A375 (cell line): ENCODE results near the gene UGT3A1. TPM values are rescaled to one million over a fixed set of nuclear protein-coding genes. Genes with fewer than 3 reads are reported as not detected.

Experiments
- total RNA-seq: library from RNA; depleted of rRNA; stranded (reverse); fragments of >200 nt; shearing (Covaris generic); gene quantifications from 2 replicates; pipeline ENCODE4 v1.2.3, GENCODE V29; 2014; rRNA removed

The UGT3A1 gene, protein sequence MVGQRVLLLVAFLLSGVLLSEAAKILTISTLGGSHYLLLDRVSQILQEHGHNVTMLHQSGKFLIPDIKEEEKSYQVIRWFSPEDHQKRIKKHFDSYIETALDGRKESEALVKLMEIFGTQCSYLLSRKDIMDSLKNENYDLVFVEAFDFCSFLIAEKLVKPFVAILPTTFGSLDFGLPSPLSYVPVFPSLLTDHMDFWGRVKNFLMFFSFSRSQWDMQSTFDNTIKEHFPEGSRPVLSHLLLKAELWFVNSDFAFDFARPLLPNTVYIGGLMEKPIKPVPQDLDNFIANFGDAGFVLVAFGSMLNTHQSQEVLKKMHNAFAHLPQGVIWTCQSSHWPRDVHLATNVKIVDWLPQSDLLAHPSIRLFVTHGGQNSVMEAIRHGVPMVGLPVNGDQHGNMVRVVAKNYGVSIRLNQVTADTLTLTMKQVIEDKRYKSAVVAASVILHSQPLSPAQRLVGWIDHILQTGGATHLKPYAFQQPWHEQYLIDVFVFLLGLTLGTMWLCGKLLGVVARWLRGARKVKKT
- total RNA-seq = not detected in 2 replicates

DNA sequence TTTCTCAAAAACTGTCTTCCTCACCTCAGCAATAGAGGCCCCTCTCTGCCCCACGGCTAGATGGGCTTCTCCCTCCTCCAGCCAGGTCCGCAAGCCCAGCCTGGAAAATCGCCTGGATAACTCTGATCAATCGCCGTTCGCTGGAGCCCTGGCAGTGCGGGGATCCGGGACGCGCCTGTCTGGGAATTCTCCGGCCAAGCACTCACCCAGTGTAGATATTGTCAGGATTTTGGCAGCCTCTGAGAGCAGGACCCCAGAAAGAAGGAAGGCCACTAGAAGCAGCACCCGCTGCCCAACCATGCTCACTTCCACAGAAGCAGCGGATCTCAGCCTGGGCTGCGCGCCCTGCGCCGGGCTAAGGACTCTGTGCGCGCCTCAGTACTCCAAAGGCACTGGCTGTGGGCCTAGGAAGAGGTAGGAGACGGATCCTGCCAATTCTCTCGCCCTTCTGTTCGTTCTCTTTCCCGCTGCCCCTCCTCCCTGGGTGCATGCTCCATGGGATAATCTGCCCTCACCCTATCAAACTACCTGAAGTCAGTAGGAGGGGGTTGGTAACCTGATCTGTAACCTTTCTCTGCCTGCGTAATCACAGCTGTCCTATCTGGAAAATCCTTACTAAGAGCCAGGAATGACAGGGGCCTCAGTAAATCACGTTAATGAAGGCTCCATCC is at the start of gene UGT3A1:
Gene UGT3A1, minus strand, starts transcription at position 450 of the 671 bp plus-strand sequence. Its CDS starts 150 bp downstream, at position 300.

GRCh38 chr5:35938568-35939227 is 52.5 kb downstream of the UGT3A1 start, which contains the start of gene CAPSL:
TSS of gene CAPSL (minus strand) at chr5:35938622. CDS start at chr5:35921120, 17,502 bp downstream.

Other genes with a start within 250 kb of the UGT3A1 start
- gene IL7R, start 134.5 kb downstream of the UGT3A1 start, total RNA-seq = 7.3 and 8.3 TPM in 2 replicates
- not detected in 2 replicates for gene CAPSL, start 52.8 kb downstream of the UGT3A1 start, total RNA-seq
- 0.05 and 0.11 TPM in 2 replicates for gene UGT3A2, start 75.5 kb upstream of the UGT3A1 start, total RNA-seq
- 14.7 and 20.0 TPM in 2 replicates for gene LMBRD2, start 160.5 kb upstream of the UGT3A1 start, total RNA-seq
- gene SKP2, start 160.7 kb upstream of the UGT3A1 start, total RNA-seq = 38.6 and 44.8 TPM in 2 replicates